Mucosa of descending colon (tissue), 3 donors: Measurements from ENCODE around the gene PCSK7. TPM values are rescaled to one million over a fixed set of nuclear protein-coding genes. Genes with fewer than 3 reads are reported as not detected.

Experiments
- ATAC-seq: fragments of 200-7000 bp; cut with Tn5 transposase; one replicate; pipeline ENCODE4 v1.9.1; 2020; ENCODE audit warnings: mild to moderate bottlenecking, moderate library complexity
- DNase-seq, 3 donors: peaks; one replicate each; pipeline ENCODE4 v3.0.0-alpha.2; 2020
- H3K36me3 ChIP-seq: fragments of 200-600 bp; one replicate; pipeline ENCODE4 v1.8.0; 2021; ENCODE audit warnings: low read depth, mild to moderate bottlenecking
- H3K4me1 ChIP-seq: fragments of 200-600 bp; one replicate; pipeline ENCODE4 v1.8.0; 2021; ENCODE audit warnings: low read depth, mild to moderate bottlenecking
- H3K4me3 ChIP-seq: fragments of 200-600 bp; one replicate; pipeline ENCODE4 v1.8.0; 2021; ENCODE audit warnings: mild to moderate bottlenecking
- H3K9me3 ChIP-seq: fragments of 200-600 bp; one replicate; pipeline ENCODE4 v1.8.0; 2021; ENCODE audit warnings: mild to moderate bottlenecking
- CTCF ChIP-seq: fragments of 200-600 bp; IDR thresholded peaks from one replicate; pipeline ENCODE4 v1.8.0; 2022; ENCODE audit warnings: antibody characterized with exemption, mild to moderate bottlenecking
- intact Hi-C, 2 donors: fragments of 100-400 bp; cut with DNase I in 1 of 2; cut with micrococcal nuclease in 1 of 2; formaldehyde crosslinking; loops; one replicate each; pipeline versions ENCODE4 v1.11.0 to v1.11.1; 2022; cut with DNase I, micrococcal nuclease
- total RNA-seq, 3 donors: library from RNA; stranded (reverse); fragmentation: NEBNext Ultra II Directional in 2 of 3; extraction: Animal tissue kit (Norgen Biotek cat#: 25700) in 2 of 3; gene quantifications; one replicate each; pipeline versions ENCODE4 v1.2.1 to v1.2.4, GENCODE V29; 2021 to 2023
- donor health status: DM: no; HTN: no; CAD: no; lungs with moderate emphysema.
- donor health status: DM: no; HTN: no; CAD: no.
- donor health status: DM: no; HTN: yes; CAD: no.

PCSK7 gene
- total RNA-seq, 3 donors from 2014 or later = 138 to 252 (median 181) TPM

GRCh38 chr11:117238221-117238620 lies 6.3 kb upstream of the PCSK7 start:
- intact Hi-C loops = no loop called here
- ATAC-seq = no peak

GRCh38 chr11:117232911-117233409 lies 1.1 kb upstream of the PCSK7 start:
- ATAC-seq (peak; percentile 3), DNase-seq (peak in 1 of 3 donors; percentile 72)
- Histone ChIP-seq H3K36me3 (no peaks in the 10 kb centered on the region), H3K4me1 (peaks cover 17% of the 10 kb centered on the region), H3K9me3 (no peaks in the 10 kb centered on the region), H3K4me3 (peak overlapping the region; percentile 92)
- no peak for TF ChIP-seq CTCF
- intact Hi-C loops = no loop called here

More at GRCh38 chr11:117238221-117238620, 6.3 kb upstream of the PCSK7 start:
- Histone ChIP-seq H3K9me3 (no peaks in the 10 kb centered on the region), H3K36me3 (no peaks in the 10 kb centered on the region), H3K4me1 (peaks cover 10% of the 10 kb centered on the region), H3K4me3 (no peak overlapping the region)
- no peak for DNase-seq
- no peak for TF ChIP-seq CTCF

- H3K4me1 ChIP-seq = peaks cover 17% of the 10 kb centered on the region
- intact Hi-C loops = no loop called here
- peak; percentile 79 to 91 (median 87) for DNase-seq
- H3K9me3 ChIP-seq = no peaks in the 10 kb centered on the region
- peak; percentile 94 for ATAC-seq
- no peaks in the 10 kb centered on the region for H3K36me3 ChIP-seq
- peak within 1 kb of the TSS; percentile 92 for H3K4me3 ChIP-seq
- peak; percentile 97 for TF ChIP-seq CTCF
Observed at GRCh38 chr11:117232092-117232878, 412 bp upstream of the PCSK7 start, which contains the start of gene RNF214. Gene RNF214, plus strand, starts transcription at chr11:117232671. Its CDS starts 1,602 bp downstream, at chr11:117234273.

- TF ChIP-seq CTCF = no peak
- Histone ChIP-seq H3K4me3 (peak overlapping the region; percentile 92), H3K9me3 (no peaks in the 10 kb centered on the region), H3K4me1 (peaks cover 22% of the 10 kb centered on the region), H3K36me3 (no peaks in the 10 kb centered on the region)
- peak in 1 of 3 donors; percentile 81 for DNase-seq
- peak; percentile 59 for ATAC-seq
- intact Hi-C loops = no loop called here
Observed at GRCh38 chr11:117230999-117231841, 653 bp downstream of the PCSK7 start.

- TF ChIP-seq CTCF = no peak
- Histone ChIP-seq H3K36me3 (no peaks in the 10 kb centered on the region), H3K4me1 (peaks cover 27% of the 10 kb centered on the region), H3K9me3 (no peaks in the 10 kb centered on the region), H3K4me3 (no peak overlapping the region)
- ATAC-seq (no peak), DNase-seq (no peak)
- intact Hi-C loops = no loop called here
Observed at GRCh38 chr11:117230286-117230961, 1.4 kb downstream of the PCSK7 start.
